Dedifferentiated amniotic fluid mesenchymal stem cell (primary cell): ENCODE measurements around the gene MAML1.
A peak's percentile ranks its signal among the peaks of the same experiment; 100 is the strongest.

Experiments
- DNase-seq: peaks from one replicate; pipeline ENCODE4 v3.0.0-alpha.2; 2016; ENCODE audit errors: extremely low spot score

MAML1 gene

GRCh38 chr5:179805529-179806249 is 73.1 kb downstream of the MAML1 start:
- DNase-seq: no peak

- DNase-seq: no peak
Measured at GRCh38 chr5:179806250-179807048, 73.8 kb downstream of the MAML1 start, which contains the start of gene MGAT4B. Gene MGAT4B (minus strand): TSS chr5:179806866. CDS start chr5:179806583, 283 bp downstream.

GRCh38 chr5:179812135-179812825 is 79.7 kb downstream of the MAML1 start:
- no peak for DNase-seq

GRCh38 chr5:179812997-179813607 is 80.5 kb downstream of the MAML1 start:
- DNase-seq: no peak

- DNase-seq: no peak
Measured at GRCh38 chr5:179814090-179814489, 81.5 kb downstream of the MAML1 start.

GRCh38 chr5:179815491-179816249 is 83.0 kb downstream of the MAML1 start:
- no peak for DNase-seq

GRCh38 chr5:179816401-179816795 is 83.8 kb downstream of the MAML1 start:
- no peak for DNase-seq

GRCh38 chr5:179816796-179817469 is 84.3 kb downstream of the MAML1 start:
- DNase-seq: no peak

- DNase-seq: no peak
Measured at GRCh38 chr5:179817470-179817840, 84.8 kb downstream of the MAML1 start.

GRCh38 chr5:179817890-179818745 is 85.5 kb downstream of the MAML1 start:
- no peak for DNase-seq

- peak; percentile 77 for DNase-seq
Measured at GRCh38 chr5:179818746-179819295, 86.2 kb downstream of the MAML1 start.

GRCh38 chr5:179819296-179820126 is 86.9 kb downstream of the MAML1 start:
- DNase-seq: no peak

GRCh38 chr5:179820127-179820482 is 87.5 kb downstream of the MAML1 start:
- no peak for DNase-seq

- DNase-seq: peak; percentile 58
Measured at GRCh38 chr5:179820483-179821297, 88.1 kb downstream of the MAML1 start, which contains the start of gene SQSTM1. Gene SQSTM1 (plus strand): TSS chr5:179820905. CDS start chr5:179820937, 32 bp downstream.

- DNase-seq: peak; percentile 73
Measured at GRCh38 chr5:179821298-179822058, 88.9 kb downstream of the MAML1 start.

- DNase-seq: no peak
Measured at GRCh38 chr5:179822059-179822432, 89.4 kb downstream of the MAML1 start.

GRCh38 chr5:179822444-179822990 is 89.9 kb downstream of the MAML1 start:
- DNase-seq: no peak
